Measurements from ENCODE around the gene MORC2.

MORC2 gene

GRCh38 chr22:30930228-30930627, 38.3 kb downstream of the MORC2 start:
- no peaks in the 10 kb centered on the region for H3K9me3 ChIP-seq (ENCODE audit: low read length)
- no peaks in the 10 kb centered on the region for H3K9me2 ChIP-seq (ENCODE audit: low read depth, low read length)
- TF ChIP-seq CTCF (IDR thresholded peaks at IDR 0.05; ENCODE audit: low read length) (no peak), EZH2 (IDR thresholded peaks at IDR 0.05; ENCODE audit: borderline replicate concordance, low read length) (no peak)
- no peak overlapping the region for H3K4me3 ChIP-seq (ENCODE audit: low read depth, low read length, poor library complexity, severe bottlenecking)
- H2AFZ ChIP-seq (ENCODE audit: low read length) = no peak overlapping the region
- H3K27ac ChIP-seq (ENCODE audit: low read depth, low read length, poor library complexity, severe bottlenecking) = no peak overlapping the region
- no peaks in the 10 kb centered on the region for H3K4me1 ChIP-seq (ENCODE audit: insufficient read depth, low read length, severe bottlenecking)
- H4K20me1 ChIP-seq (ENCODE audit: insufficient read depth, low read length) = no peaks in the 10 kb centered on the region
- H3K79me2 ChIP-seq (ENCODE audit: insufficient read depth, low read length) = no peaks in the 10 kb centered on the region
- peaks cover 92% of the 10 kb centered on the region for H3K36me3 ChIP-seq (ENCODE audit: insufficient read depth, low read length)
- H3K4me2 ChIP-seq (ENCODE audit: low read length) = no peak overlapping the region
- no peaks in the 10 kb centered on the region for H3K27me3 ChIP-seq (ENCODE audit: insufficient read depth, low read length)
- H3F3A ChIP-seq (ENCODE audit: insufficient read depth, low read length) = no peaks in the 10 kb centered on the region
- H3K9ac ChIP-seq (ENCODE audit: low read length) = no peak overlapping the region

GRCh38 chr22:30928401-30928800, 40.2 kb downstream of the MORC2 start:
- H3K36me3 ChIP-seq (ENCODE audit: insufficient read depth, low read length) = peaks cover 81% of the 10 kb centered on the region
- TF ChIP-seq CTCF (IDR thresholded peaks at IDR 0.05; ENCODE audit: low read length) (no peak), EZH2 (IDR thresholded peaks at IDR 0.05; ENCODE audit: borderline replicate concordance, low read length) (no peak)

GRCh38 chr22:30927806-30928205, 40.8 kb downstream of the MORC2 start:
- Histone ChIP-seq H3K36me3 (ENCODE audit: insufficient read depth, low read length) (peaks cover 75% of the 10 kb centered on the region), H2AFZ (ENCODE audit: low read length) (no peak overlapping the region)

More at GRCh38 chr22:30928401-30928800, 40.2 kb downstream of the MORC2 start:
- Histone ChIP-seq H2AFZ (ENCODE audit: low read length) (no peak overlapping the region), H3K79me2 (ENCODE audit: insufficient read depth, low read length) (no peaks in the 10 kb centered on the region), H3F3A (ENCODE audit: insufficient read depth, low read length) (no peaks in the 10 kb centered on the region), H3K4me1 (ENCODE audit: insufficient read depth, low read length, severe bottlenecking) (no peaks in the 10 kb centered on the region), H3K9ac (ENCODE audit: low read length) (no peak overlapping the region), H3K9me3 (ENCODE audit: low read length) (no peaks in the 10 kb centered on the region), H4K20me1 (ENCODE audit: insufficient read depth, low read length) (no peaks in the 10 kb centered on the region), H3K4me2 (ENCODE audit: low read length) (no peak overlapping the region), H3K27ac (ENCODE audit: low read depth, low read length, poor library complexity, severe bottlenecking) (no peak overlapping the region), H3K9me2 (ENCODE audit: low read depth, low read length) (no peaks in the 10 kb centered on the region), H3K27me3 (ENCODE audit: insufficient read depth, low read length) (no peaks in the 10 kb centered on the region), H3K4me3 (ENCODE audit: low read depth, low read length, poor library complexity, severe bottlenecking) (no peak overlapping the region)

More at GRCh38 chr22:30927806-30928205, 40.8 kb downstream of the MORC2 start:
- H3K27ac ChIP-seq (ENCODE audit: low read depth, low read length, poor library complexity, severe bottlenecking) = no peak overlapping the region
- H3K4me3 ChIP-seq (ENCODE audit: low read depth, low read length, poor library complexity, severe bottlenecking) = no peak overlapping the region
- H3F3A ChIP-seq (ENCODE audit: insufficient read depth, low read length) = no peaks in the 10 kb centered on the region
- H4K20me1 ChIP-seq (ENCODE audit: insufficient read depth, low read length) = no peaks in the 10 kb centered on the region
- no peaks in the 10 kb centered on the region for H3K4me1 ChIP-seq (ENCODE audit: insufficient read depth, low read length, severe bottlenecking)
- no peaks in the 10 kb centered on the region for H3K9me3 ChIP-seq (ENCODE audit: low read length)
- no peaks in the 10 kb centered on the region for H3K27me3 ChIP-seq (ENCODE audit: insufficient read depth, low read length)
- no peak for TF ChIP-seq CTCF (IDR thresholded peaks at IDR 0.05; ENCODE audit: low read length)
- no peak for TF ChIP-seq EZH2 (IDR thresholded peaks at IDR 0.05; ENCODE audit: borderline replicate concordance, low read length)
- no peak overlapping the region for H3K4me2 ChIP-seq (ENCODE audit: low read length)
- no peaks in the 10 kb centered on the region for H3K79me2 ChIP-seq (ENCODE audit: insufficient read depth, low read length)
- no peak overlapping the region for H3K9ac ChIP-seq (ENCODE audit: low read length)
- no peaks in the 10 kb centered on the region for H3K9me2 ChIP-seq (ENCODE audit: low read depth, low read length)

All from OCI-LY1 (cell line).